Ascending aorta (tissue), 2 donors: ENCODE data around the gene LACTBL1. TPM values are rescaled to one million over a fixed set of nuclear protein-coding genes. Genes with fewer than 3 reads are reported as not detected.

ENCODE experiments used
- DNase-seq, 2 donors: peaks; one replicate each; pipeline ENCODE4 v3.0.0-alpha.2; 2019; ENCODE audit warnings: low spot score in 2 of 2
- H3K27ac ChIP-seq, 2 donors: fragments of 200-600 bp; sonication (generic); one replicate each; pipeline ENCODE4 v1.5.1; 2016 to 2017; ENCODE audit warnings: mild to moderate bottlenecking in 1 of 2
- H3K27me3 ChIP-seq: fragments of 200-600 bp; sonication (generic); one replicate; pipeline ENCODE4 v1.5.1; 2017
- H3K36me3 ChIP-seq, 2 donors: fragments of 200-600 bp; sonication (generic); one replicate each; pipeline ENCODE4 v1.5.1; 2016
- H3K4me1 ChIP-seq, 2 donors: fragments of 200-600 bp; sonication (generic); one replicate each; pipeline ENCODE4 v1.5.1; 2016 to 2017; ENCODE audit warnings: mild to moderate bottlenecking in 1 of 2
- H3K4me3 ChIP-seq, 2 donors: fragments of 200-600 bp; sonication (generic); one replicate each; pipeline ENCODE4 v1.5.1; 2016 to 2017; ENCODE audit warnings: mild to moderate bottlenecking in 1 of 2
- H3K9me3 ChIP-seq, 2 donors: fragments of 200-600 bp; sonication (generic); one replicate each; pipeline ENCODE4 v1.5.1; 2016
- intact Hi-C: fragments of 100-400 bp; cut with DNase I; formaldehyde crosslinking; loops from one replicate; pipeline ENCODE4 v1.15.1; 2023
- total RNA-seq: library from RNA; depleted of rRNA; stranded (reverse); fragments of >200 nt; gene quantifications from one replicate; pipeline ENCODE4 v1.1.0, GENCODE V29; 2016
- TF ChIP-seq, protein P1 (sequence below), 3 experiments: fragments of 200-600 bp in 2 of 3; fragments of 450-650 bp in 1 of 3; sonication (generic) in 2 of 3; IDR thresholded peaks; one replicate each; pipeline ENCODE4 v1.5.1; 2016 to 2019; ENCODE audit warnings: antibody characterized with exemption in 3 of 3, mild to moderate bottlenecking in 1 of 3, moderate library complexity in 1 of 3

LACTBL1 gene
- total RNA-seq, 1 donor from 2014 or later, result not detected

DNA sequence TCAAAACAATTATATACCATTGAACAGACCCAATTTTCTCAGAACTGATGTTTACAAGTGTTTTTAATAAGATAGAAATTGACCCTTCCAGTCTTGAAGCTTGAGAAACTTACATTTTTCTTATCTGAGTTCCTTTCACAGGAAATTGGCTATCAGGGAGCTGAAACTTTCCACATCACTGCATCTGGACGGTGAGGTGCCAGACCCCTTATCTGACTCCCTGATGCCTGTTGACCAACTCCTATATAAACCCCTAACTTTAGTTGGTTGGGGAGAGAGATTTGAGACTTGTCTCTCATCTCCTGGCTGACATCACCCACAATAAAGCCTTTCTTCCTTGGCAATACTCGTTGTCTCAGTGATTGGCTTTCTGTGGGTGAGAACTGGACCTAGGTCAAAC lies 31.4 kb downstream of the LACTBL1 start:
- Histone ChIP-seq H3K4me1 (no peaks in the 10 kb centered on the region), H3K27ac (no peak overlapping the region), H3K36me3 (no peaks in the 10 kb centered on the region), H3K4me3 (no peak overlapping the region), H3K27me3 (no peaks in the 10 kb centered on the region), H3K9me3 (no peaks in the 10 kb centered on the region)
- intact Hi-C loops, result no loop called here
- TF ChIP-seq, protein P1, sequence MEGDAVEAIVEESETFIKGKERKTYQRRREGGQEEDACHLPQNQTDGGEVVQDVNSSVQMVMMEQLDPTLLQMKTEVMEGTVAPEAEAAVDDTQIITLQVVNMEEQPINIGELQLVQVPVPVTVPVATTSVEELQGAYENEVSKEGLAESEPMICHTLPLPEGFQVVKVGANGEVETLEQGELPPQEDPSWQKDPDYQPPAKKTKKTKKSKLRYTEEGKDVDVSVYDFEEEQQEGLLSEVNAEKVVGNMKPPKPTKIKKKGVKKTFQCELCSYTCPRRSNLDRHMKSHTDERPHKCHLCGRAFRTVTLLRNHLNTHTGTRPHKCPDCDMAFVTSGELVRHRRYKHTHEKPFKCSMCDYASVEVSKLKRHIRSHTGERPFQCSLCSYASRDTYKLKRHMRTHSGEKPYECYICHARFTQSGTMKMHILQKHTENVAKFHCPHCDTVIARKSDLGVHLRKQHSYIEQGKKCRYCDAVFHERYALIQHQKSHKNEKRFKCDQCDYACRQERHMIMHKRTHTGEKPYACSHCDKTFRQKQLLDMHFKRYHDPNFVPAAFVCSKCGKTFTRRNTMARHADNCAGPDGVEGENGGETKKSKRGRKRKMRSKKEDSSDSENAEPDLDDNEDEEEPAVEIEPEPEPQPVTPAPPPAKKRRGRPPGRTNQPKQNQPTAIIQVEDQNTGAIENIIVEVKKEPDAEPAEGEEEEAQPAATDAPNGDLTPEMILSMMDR (IDR thresholded peaks at IDR 0.05), result no peak
- no peak for DNase-seq

DNA sequence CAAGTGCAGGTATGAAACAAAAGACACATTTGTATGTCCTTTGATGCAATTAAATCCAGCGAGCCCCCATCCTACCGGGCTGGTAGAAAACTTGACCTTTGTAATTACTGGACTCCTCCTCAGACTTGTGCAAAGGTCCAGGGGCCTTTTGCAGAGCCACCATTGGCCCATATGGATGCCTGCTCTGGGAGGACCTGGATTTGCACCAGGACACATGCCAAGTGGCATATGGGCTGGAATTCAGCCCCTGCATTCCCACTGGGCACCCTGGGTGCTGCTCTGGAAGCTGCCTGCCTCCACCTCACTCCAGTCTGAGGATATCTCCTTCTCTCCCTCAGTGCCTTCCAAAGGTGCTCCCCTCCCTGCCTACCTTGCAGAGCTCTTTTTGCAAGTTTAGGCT lies 36.0 kb downstream of the LACTBL1 start:
- H3K27ac ChIP-seq, result no peak overlapping the region
- no peak for DNase-seq
- TF ChIP-seq, protein P1 (IDR thresholded peaks at IDR 0.05), result no peak
- no peak overlapping the region for H3K4me3 ChIP-seq
- no peaks in the 10 kb centered on the region for H3K36me3 ChIP-seq
- intact Hi-C loops, result no loop called here
- no peaks in the 10 kb centered on the region for H3K9me3 ChIP-seq
- H3K4me1 ChIP-seq, result no peaks in the 10 kb centered on the region
- H3K27me3 ChIP-seq, result no peaks in the 10 kb centered on the region

DNA sequence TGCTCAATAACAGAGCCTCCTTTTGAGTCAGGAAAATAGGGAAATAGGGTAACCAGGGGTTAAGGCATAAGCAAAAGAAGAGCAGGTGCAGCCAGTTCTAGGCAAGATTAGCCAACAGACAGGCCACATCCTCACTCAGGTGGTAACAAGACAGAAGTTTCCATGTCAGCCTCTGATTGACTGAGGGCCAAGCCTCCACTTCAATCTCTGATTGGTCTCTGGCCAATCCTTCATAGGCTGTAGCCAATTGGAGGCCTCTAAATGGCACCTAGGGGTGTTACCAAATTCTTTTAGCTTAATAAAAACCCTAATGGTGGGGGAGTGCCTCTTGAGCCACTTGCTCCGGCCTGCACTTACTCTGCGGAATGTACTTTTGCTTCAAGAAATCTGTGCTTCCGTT lies 37.2 kb downstream of the LACTBL1 start:
- Histone ChIP-seq H3K36me3 (no peaks in the 10 kb centered on the region), H3K9me3 (no peaks in the 10 kb centered on the region), H3K27ac (no peak overlapping the region), H3K4me3 (no peak overlapping the region), H3K4me1 (no peaks in the 10 kb centered on the region), H3K27me3 (no peaks in the 10 kb centered on the region)
- intact Hi-C loops, result no loop called here
- TF ChIP-seq, protein P1 (IDR thresholded peaks at IDR 0.05), result no peak
- DNase-seq, result no peak

DNA sequence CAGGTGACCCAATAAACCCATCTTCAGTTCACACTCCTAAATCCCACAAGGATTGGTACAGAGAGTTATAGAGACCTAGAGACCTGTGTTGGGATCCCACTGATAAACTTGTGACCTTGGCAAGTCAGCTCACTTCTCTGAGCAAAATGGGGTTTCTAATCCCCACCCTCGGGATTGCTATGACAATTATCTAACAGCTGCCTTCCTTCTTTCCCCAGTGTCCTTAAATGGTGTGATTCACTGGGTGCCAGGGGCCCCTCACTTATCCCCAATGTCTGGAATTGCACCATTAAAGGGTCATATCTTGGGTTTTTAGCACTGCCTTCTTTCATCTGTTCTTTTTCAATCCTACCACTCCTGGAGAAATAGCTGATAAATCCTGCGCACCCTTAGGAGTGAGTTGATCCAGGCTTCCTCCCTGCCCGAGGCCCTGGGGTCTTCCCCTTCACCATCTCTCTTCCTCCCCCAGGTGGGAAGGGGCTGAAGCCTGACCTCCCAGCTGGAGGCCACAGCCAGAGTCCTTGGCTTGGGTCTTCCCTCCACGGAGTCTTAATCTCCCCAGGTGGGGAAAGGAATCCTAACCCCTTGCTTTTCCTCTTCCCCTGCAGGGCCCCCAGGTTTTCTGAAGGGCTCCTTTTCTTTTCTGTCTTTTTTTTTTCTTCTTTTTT lies 39.7 kb downstream of the LACTBL1 start:
- intact Hi-C loops, result no loop called here
- DNase-seq, result no peak
- H3K4me3 ChIP-seq, result no peak overlapping the region
- no peaks in the 10 kb centered on the region for H3K27me3 ChIP-seq
- TF ChIP-seq, protein P1 (IDR thresholded peaks at IDR 0.05), result no peak
- H3K27ac ChIP-seq, result no peak overlapping the region
- no peaks in the 10 kb centered on the region for H3K9me3 ChIP-seq
- H3K36me3 ChIP-seq, result no peaks in the 10 kb centered on the region
- H3K4me1 ChIP-seq, result no peaks in the 10 kb centered on the region

DNA sequence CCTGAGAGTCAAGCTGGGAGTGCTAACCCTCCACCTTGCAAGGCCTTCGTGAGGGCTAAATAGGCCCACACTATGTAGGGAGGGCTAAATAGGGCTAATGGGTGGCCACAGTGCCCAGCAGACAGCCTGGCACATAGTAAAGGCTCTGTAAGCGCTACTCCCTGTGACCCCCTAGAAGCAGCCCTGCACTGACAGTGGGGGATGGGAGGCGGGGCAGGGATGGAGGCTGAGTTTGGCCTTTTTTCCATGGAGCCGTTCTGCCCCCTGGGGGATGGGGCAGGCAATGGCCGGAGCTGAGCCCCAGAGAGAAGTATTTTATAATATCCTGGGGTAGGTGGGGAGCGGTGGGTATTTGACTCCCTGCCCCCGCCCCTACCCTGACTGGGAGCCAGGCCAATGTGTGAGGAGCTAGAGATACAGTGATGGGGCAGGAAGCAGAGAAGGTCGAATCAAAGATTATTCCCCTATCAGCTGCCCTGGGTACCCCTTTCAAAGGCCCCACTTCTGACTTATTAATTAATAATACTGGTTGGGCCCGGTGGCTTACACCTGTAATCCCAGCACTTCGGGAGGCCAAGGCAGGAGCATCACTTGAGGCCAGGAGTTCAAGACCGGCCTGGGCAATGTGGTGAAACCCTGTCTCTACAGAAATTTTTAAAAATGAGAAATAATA lies 42.3 kb downstream of the LACTBL1 start:
- Histone ChIP-seq H3K36me3 (no peaks in the 10 kb centered on the region), H3K27me3 (no peaks in the 10 kb centered on the region), H3K4me1 (no peaks in the 10 kb centered on the region), H3K27ac (no peak overlapping the region), H3K9me3 (no peaks in the 10 kb centered on the region), H3K4me3 (no peak overlapping the region)
- DNase-seq, result no peak
- TF ChIP-seq, protein P1 (IDR thresholded peaks at IDR 0.05), result peak; percentile 25 to 50 (median 45)
- intact Hi-C loops, result loop anchor here (2.0 kb wide), 1 partner anchor 226 kb away; no protein-coding TSS in a partner anchor
